OCI-LY1 (cell line): ENCODE data around the gene BLID.

Source experiments
- H2AFZ ChIP-seq: fragments of 200-600 bp; sonication (generic), shearing (Covaris generic); 2 replicates; pipeline ENCODE4 v1.6.0; 2014; ENCODE audit warnings: antibody characterized with exemption, mild to moderate bottlenecking, low read length
- H3F3A ChIP-seq: fragments of 200-600 bp; sonication (generic), shearing (Covaris generic); 2 replicates; pipeline ENCODE4 v1.6.0; 2014; ENCODE audit warnings: mild to moderate bottlenecking, antibody characterized with exemption, low read length, moderate library complexity; ENCODE audit not compliant: insufficient read depth
- H3K27ac ChIP-seq: fragments of 200-600 bp; sonication (generic); 2 replicates; pipeline ENCODE4 v1.5.1; 2014; ENCODE audit warnings: low read length, mixed run types, mild to moderate bottlenecking, low read depth; ENCODE audit not compliant: poor library complexity, severe bottlenecking
- H3K27me3 ChIP-seq: fragments of 200-600 bp; sonication (generic); 2 replicates; pipeline ENCODE4 v1.6.0; 2014; ENCODE audit warnings: antibody characterized with exemption, mild to moderate bottlenecking, low read length, moderate library complexity; ENCODE audit not compliant: insufficient read depth
- H3K36me3 ChIP-seq: fragments of 200-600 bp; sonication (generic); 2 replicates; pipeline ENCODE4 v1.6.1; 2014; ENCODE audit warnings: mild to moderate bottlenecking, antibody characterized with exemption, low read length, moderate library complexity, mixed read lengths; ENCODE audit not compliant: insufficient read depth
- H3K4me1 ChIP-seq: fragments of 200-600 bp; sonication (generic); 2 replicates; pipeline ENCODE4 v1.5.1; 2014; ENCODE audit warnings: mild to moderate bottlenecking, low read length, moderate library complexity; ENCODE audit not compliant: insufficient read depth, severe bottlenecking
- H3K4me2 ChIP-seq: fragments of 200-600 bp; sonication (generic), shearing (Covaris generic); 2 replicates; pipeline ENCODE4 v1.6.1; 2014; ENCODE audit warnings: low read length
- H3K4me3 ChIP-seq: fragments of 200-600 bp; sonication (generic); 2 replicates; pipeline ENCODE4 v1.5.1; 2014; ENCODE audit warnings: low read length, low read depth, mild to moderate bottlenecking, mixed read lengths; ENCODE audit not compliant: poor library complexity, severe bottlenecking
- H3K79me2 ChIP-seq: fragments of 200-600 bp; shearing (Covaris generic); 2 replicates; pipeline ENCODE4 v1.6.1; 2016; ENCODE audit warnings: mixed run types, low read length, mixed read lengths; ENCODE audit not compliant: insufficient read depth
- H3K9ac ChIP-seq: fragments of 200-600 bp; sonication (generic), shearing (Covaris generic); 2 replicates; pipeline ENCODE4 v1.6.1; 2014; ENCODE audit warnings: mild to moderate bottlenecking, low read length, mixed read lengths
- H3K9me2 ChIP-seq: fragments of 200-600 bp; sonication (generic), shearing (Covaris generic); 2 replicates; pipeline ENCODE4 v1.6.1; 2014; ENCODE audit warnings: low read depth, mild to moderate bottlenecking, low read length, mixed read lengths
- H3K9me3 ChIP-seq: fragments of 200-600 bp; shearing (Covaris generic); 2 replicates; pipeline ENCODE4 v1.6.1; 2014; ENCODE audit warnings: low read length, mixed read lengths
- H4K20me1 ChIP-seq: fragments of 200-600 bp; sonication (generic), shearing (Covaris generic); 2 replicates; pipeline ENCODE4 v1.6.0; 2016; ENCODE audit warnings: mild to moderate bottlenecking, low read length; ENCODE audit not compliant: insufficient read depth
- CTCF ChIP-seq: fragments of 200-600 bp; sonication (generic), shearing (Covaris generic); IDR thresholded peaks from 2 replicates; pipeline ENCODE4 v1.5.1; 2017; ENCODE audit warnings: mild to moderate bottlenecking, antibody characterized with exemption, low read length, moderate library complexity, mixed read lengths
- EZH2 ChIP-seq: fragments of 200-600 bp; sonication (generic), shearing (Covaris generic); IDR thresholded peaks from 2 replicates; pipeline ENCODE4 v1.8.0; 2017; ENCODE audit warnings: borderline replicate concordance, mixed run types, mild to moderate bottlenecking, antibody characterized with exemption, low read length, moderate library complexity, mixed read lengths

Gene BLID

DNA sequence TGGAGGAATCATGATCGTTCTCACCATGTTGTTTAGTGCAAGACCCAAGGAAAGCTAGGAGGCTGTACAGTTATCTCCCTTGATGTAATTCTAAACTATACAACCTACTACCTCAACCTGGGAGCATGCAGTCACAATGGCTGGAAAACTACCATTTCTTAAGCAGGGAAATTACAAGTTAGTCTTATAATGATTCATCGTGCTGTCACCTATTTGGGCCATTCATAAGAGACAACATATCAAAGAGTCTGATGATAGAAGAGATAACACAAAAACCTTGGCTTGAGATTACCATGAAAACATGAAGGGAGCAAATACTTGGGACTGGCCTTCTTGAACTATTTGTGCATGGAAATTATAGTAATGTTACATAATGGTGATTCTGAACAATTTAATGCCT, 30.5 kb upstream of the BLID start:
- no peak for TF ChIP-seq EZH2
- no peak for TF ChIP-seq CTCF
- Histone ChIP-seq H3K36me3 (no peaks in the 10 kb centered on the region), H3K4me3 (no peak overlapping the region), H3K9ac (no peak overlapping the region), H3F3A (no peaks in the 10 kb centered on the region), H3K27ac (no peak overlapping the region), H3K9me3 (no peaks in the 10 kb centered on the region), H3K79me2 (no peaks in the 10 kb centered on the region), H3K4me1 (no peaks in the 10 kb centered on the region), H3K9me2 (no peaks in the 10 kb centered on the region), H3K4me2 (no peak overlapping the region), H2AFZ (no peak overlapping the region), H3K27me3 (no peaks in the 10 kb centered on the region), H4K20me1 (no peaks in the 10 kb centered on the region)

- H3K9ac ChIP-seq = no peak overlapping the region
- no peak overlapping the region for H2AFZ ChIP-seq
- H3K79me2 ChIP-seq = no peaks in the 10 kb centered on the region
- no peaks in the 10 kb centered on the region for H3F3A ChIP-seq
- H3K27me3 ChIP-seq = no peaks in the 10 kb centered on the region
- H3K36me3 ChIP-seq = no peaks in the 10 kb centered on the region
- H3K27ac ChIP-seq = no peak overlapping the region
- no peaks in the 10 kb centered on the region for H3K4me1 ChIP-seq
- no peaks in the 10 kb centered on the region for H3K9me3 ChIP-seq
- TF ChIP-seq CTCF (no peak), EZH2 (no peak)
- H3K4me3 ChIP-seq = no peak overlapping the region
- H3K9me2 ChIP-seq = no peaks in the 10 kb centered on the region
- H4K20me1 ChIP-seq = no peaks in the 10 kb centered on the region
- no peak overlapping the region for H3K4me2 ChIP-seq
Measured at GRCh38 chr11:122145715-122146274, 29.8 kb upstream of the BLID start.

DNA sequence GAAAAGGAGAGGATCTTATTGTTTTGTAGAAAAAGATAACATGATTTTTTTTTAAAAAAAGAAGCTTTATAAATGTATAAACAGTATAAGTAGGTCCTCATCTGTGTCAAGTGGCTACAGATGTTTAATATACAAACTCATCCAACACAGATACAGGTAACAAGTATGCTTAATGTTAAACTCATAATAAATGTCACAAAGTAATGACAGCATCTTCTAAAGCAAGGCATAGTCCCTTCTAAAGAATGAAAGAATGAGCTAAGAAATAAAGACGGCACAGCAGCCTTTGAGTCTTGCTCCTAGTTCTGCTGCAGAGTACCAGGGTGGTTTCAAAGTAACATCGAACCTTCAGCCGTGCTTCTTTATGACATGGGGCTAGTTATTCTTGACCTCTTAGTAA, 28.7 kb upstream of the BLID start:
- no peaks in the 10 kb centered on the region for H3K79me2 ChIP-seq
- no peaks in the 10 kb centered on the region for H3K9me2 ChIP-seq
- H3F3A ChIP-seq = no peaks in the 10 kb centered on the region
- H2AFZ ChIP-seq = no peak overlapping the region
- H4K20me1 ChIP-seq = no peaks in the 10 kb centered on the region
- H3K27ac ChIP-seq = no peak overlapping the region
- H3K9me3 ChIP-seq = no peaks in the 10 kb centered on the region
- H3K36me3 ChIP-seq = no peaks in the 10 kb centered on the region
- H3K27me3 ChIP-seq = no peaks in the 10 kb centered on the region
- no peak overlapping the region for H3K4me3 ChIP-seq
- no peak overlapping the region for H3K4me2 ChIP-seq
- TF ChIP-seq EZH2 (no peak), CTCF (no peak)
- H3K4me1 ChIP-seq = no peaks in the 10 kb centered on the region
- H3K9ac ChIP-seq = no peak overlapping the region
